ENCODE results near the gene RNF150.

Gene RNF150

GRCh38 chr4:140955641-140956040 is 177.6 kb downstream of the RNF150 start:
- FAIRE-seq (no peak), DNase-seq (ENCODE audit: insufficient read length) (no peak)

GRCh38 chr4:140952717-140953116 is 180.6 kb downstream of the RNF150 start:
- TF ChIP-seq POLR2AphosphoS5 (IDR thresholded peaks at IDR 0.05; ENCODE audit: low read depth, low read length) = no peak
- FAIRE-seq (no peak), DNase-seq (ENCODE audit: insufficient read length) (no peak)

More at GRCh38 chr4:140955641-140956040, 177.6 kb downstream of the RNF150 start:
- TF ChIP-seq TAF1 (IDR thresholded peaks at IDR 0.05; ENCODE audit: borderline replicate concordance, low read depth, low read length) (no peak), POLR2AphosphoS5 (IDR thresholded peaks at IDR 0.05; ENCODE audit: low read depth, low read length) (no peak), POLR2A (IDR thresholded peaks at IDR 0.05; ENCODE audit: low read depth, low read length) (no peak)

GRCh38 chr4:140947506-140947905 is 185.8 kb downstream of the RNF150 start:
- DNase-seq (ENCODE audit: insufficient read length) = no peak
- no peak for TF ChIP-seq POLR2AphosphoS5 (IDR thresholded peaks at IDR 0.05; ENCODE audit: low read depth, low read length)
- TF ChIP-seq POLR2A (IDR thresholded peaks at IDR 0.05; ENCODE audit: low read depth, low read length) = no peak
- no peak for TF ChIP-seq TAF1 (IDR thresholded peaks at IDR 0.05; ENCODE audit: borderline replicate concordance, low read depth, low read length)
- FAIRE-seq = no peak

GRCh38 chr4:140945106-140945505 is 188.2 kb downstream of the RNF150 start:
- DNase-seq (ENCODE audit: insufficient read length) (no peak), FAIRE-seq (no peak)
- TF ChIP-seq POLR2A (IDR thresholded peaks at IDR 0.05; ENCODE audit: low read depth, low read length) (no peak), POLR2AphosphoS5 (IDR thresholded peaks at IDR 0.05; ENCODE audit: low read depth, low read length) (no peak), TAF1 (IDR thresholded peaks at IDR 0.05; ENCODE audit: borderline replicate concordance, low read depth, low read length) (no peak)

- TF ChIP-seq POLR2AphosphoS5 (IDR thresholded peaks at IDR 0.05; ENCODE audit: low read depth, low read length) (no peak), POLR2A (IDR thresholded peaks at IDR 0.05; ENCODE audit: low read depth, low read length) (no peak), TAF1 (IDR thresholded peaks at IDR 0.05; ENCODE audit: borderline replicate concordance, low read depth, low read length) (no peak)
- DNase-seq (ENCODE audit: insufficient read length) (no peak), FAIRE-seq (no peak)
These were observed 188.7 kb downstream of the RNF150 start for GRCh38 chr4:140944572-140944971.

- DNase-seq (ENCODE audit: insufficient read length) = no peak
- TF ChIP-seq POLR2A (IDR thresholded peaks at IDR 0.05; ENCODE audit: low read depth, low read length) = no peak
- TF ChIP-seq TAF1 (IDR thresholded peaks at IDR 0.05; ENCODE audit: borderline replicate concordance, low read depth, low read length) = no peak
- no peak for TF ChIP-seq POLR2AphosphoS5 (IDR thresholded peaks at IDR 0.05; ENCODE audit: low read depth, low read length)
- FAIRE-seq = no peak
These were observed 189.1 kb downstream of the RNF150 start for GRCh38 chr4:140944199-140944515.

- TF ChIP-seq POLR2AphosphoS5 (IDR thresholded peaks at IDR 0.05; ENCODE audit: low read depth, low read length) = no peak
- no peak for TF ChIP-seq TAF1 (IDR thresholded peaks at IDR 0.05; ENCODE audit: borderline replicate concordance, low read depth, low read length)
- TF ChIP-seq POLR2A (IDR thresholded peaks at IDR 0.05; ENCODE audit: low read depth, low read length) = no peak
- FAIRE-seq = no peak
- DNase-seq (ENCODE audit: insufficient read length) = no peak
These were observed 189.6 kb downstream of the RNF150 start for GRCh38 chr4:140943486-140944198.

GRCh38 chr4:140940589-140940988 is 192.7 kb downstream of the RNF150 start:
- no peak for DNase-seq (ENCODE audit: insufficient read length)
- no peak for FAIRE-seq
- TF ChIP-seq TAF1 (IDR thresholded peaks at IDR 0.05; ENCODE audit: borderline replicate concordance, low read depth, low read length) (no peak), POLR2AphosphoS5 (IDR thresholded peaks at IDR 0.05; ENCODE audit: low read depth, low read length) (no peak), POLR2A (IDR thresholded peaks at IDR 0.05; ENCODE audit: low read depth, low read length) (no peak)

GRCh38 chr4:140937866-140938265 is 195.4 kb downstream of the RNF150 start:
- DNase-seq (ENCODE audit: insufficient read length) (no peak), FAIRE-seq (no peak)
- no peak for TF ChIP-seq TAF1 (IDR thresholded peaks at IDR 0.05; ENCODE audit: borderline replicate concordance, low read depth, low read length)
- TF ChIP-seq POLR2A (IDR thresholded peaks at IDR 0.05; ENCODE audit: low read depth, low read length) = no peak
- no peak for TF ChIP-seq POLR2AphosphoS5 (IDR thresholded peaks at IDR 0.05; ENCODE audit: low read depth, low read length)

- FAIRE-seq (no peak), DNase-seq (ENCODE audit: insufficient read length) (no peak)
- TF ChIP-seq POLR2A (IDR thresholded peaks at IDR 0.05; ENCODE audit: low read depth, low read length) (no peak), TAF1 (IDR thresholded peaks at IDR 0.05; ENCODE audit: borderline replicate concordance, low read depth, low read length) (no peak), POLR2AphosphoS5 (IDR thresholded peaks at IDR 0.05; ENCODE audit: low read depth, low read length) (no peak)
These were observed 198.0 kb downstream of the RNF150 start for GRCh38 chr4:140935254-140935653.

GRCh38 chr4:140932501-140933045 is 200.7 kb downstream of the RNF150 start:
- no peak for TF ChIP-seq TAF1 (IDR thresholded peaks at IDR 0.05; ENCODE audit: borderline replicate concordance, low read depth, low read length)
- DNase-seq (ENCODE audit: insufficient read length) = no peak

GRCh38 chr4:140931911-140932310 is 201.4 kb downstream of the RNF150 start:
- DNase-seq (ENCODE audit: insufficient read length) (no peak), FAIRE-seq (no peak)
- TF ChIP-seq TAF1 (IDR thresholded peaks at IDR 0.05; ENCODE audit: borderline replicate concordance, low read depth, low read length) = no peak
- no peak for TF ChIP-seq POLR2AphosphoS5 (IDR thresholded peaks at IDR 0.05; ENCODE audit: low read depth, low read length)

More at GRCh38 chr4:140932501-140933045, 200.7 kb downstream of the RNF150 start:
- no peak for FAIRE-seq

Measured in GM12892 (cell line).